HL-60/S4 (cell line): ENCODE data around the gene HAPSTR1.

ENCODE experiments used
- in situ Hi-C: fragments of 300-500 bp; cut with MboI; formaldehyde crosslinking; loops from 2 replicates; pipeline ENCODE4 v1.14.3; 2022; ENCODE audit warnings: low sequenced_read_pairs

Gene HAPSTR1

DNA sequence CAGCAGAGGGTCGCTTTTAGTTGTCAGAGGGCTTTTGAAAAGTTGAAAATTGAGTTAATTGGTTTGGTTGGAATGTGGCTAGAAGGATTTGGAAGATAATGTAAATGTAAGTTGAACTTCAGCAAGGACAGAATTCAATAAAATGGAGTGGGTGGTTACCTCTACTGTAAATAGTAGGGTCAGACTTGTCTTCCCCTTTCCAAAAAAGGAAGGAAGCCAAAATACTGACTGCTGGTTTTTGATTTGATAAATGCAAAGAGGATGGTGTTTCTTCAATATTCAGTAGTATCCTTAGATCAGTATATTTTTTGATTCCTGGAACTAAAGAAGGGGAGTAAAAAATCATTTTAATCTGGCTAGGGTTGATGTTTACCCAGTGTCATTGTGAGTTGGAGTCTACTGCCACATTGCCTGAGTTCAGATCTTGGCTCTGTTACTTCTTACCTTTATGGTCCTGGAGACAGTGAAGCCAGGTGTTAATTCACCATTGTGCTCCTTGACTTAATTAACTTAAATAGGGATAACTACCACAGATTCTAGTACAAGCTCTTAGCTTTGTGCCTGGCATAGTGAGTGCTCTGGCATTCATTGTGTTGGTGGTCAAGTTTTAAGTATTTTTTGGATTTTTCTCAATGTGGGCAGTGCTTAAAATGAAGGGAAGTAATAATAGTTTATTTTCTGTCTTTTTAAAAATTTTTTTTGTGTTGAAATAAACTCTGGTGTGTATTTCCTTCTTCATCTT is 4.4 kb downstream of the HAPSTR1 start:
- in situ Hi-C loops = no loop called here

DNA sequence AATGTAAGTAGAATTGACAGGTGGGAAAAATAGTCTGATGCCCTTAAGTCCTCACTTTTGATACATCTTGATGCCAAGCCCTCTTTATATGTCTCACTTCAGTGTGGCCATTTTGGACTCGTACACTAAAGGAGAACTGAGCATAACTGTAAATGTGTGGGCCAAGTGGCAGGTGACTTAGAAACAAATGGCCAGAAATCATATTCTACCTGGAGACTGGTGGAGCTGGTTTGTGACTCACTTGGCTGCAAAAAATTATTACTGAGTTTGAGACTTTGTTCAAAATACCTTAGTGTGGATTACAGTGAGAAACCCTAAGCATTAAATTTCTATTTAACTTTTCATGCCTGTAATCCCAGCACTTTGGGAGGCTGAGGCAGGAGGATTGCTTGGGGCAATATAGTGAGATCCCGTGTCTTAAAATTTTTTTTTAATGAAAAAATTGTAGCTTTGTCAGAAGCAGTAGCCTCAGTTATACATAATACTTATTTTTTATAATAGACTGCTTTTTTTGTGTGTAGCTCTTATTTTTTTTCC is 5.0 kb downstream of the HAPSTR1 start:
- in situ Hi-C loops = no loop called here

DNA sequence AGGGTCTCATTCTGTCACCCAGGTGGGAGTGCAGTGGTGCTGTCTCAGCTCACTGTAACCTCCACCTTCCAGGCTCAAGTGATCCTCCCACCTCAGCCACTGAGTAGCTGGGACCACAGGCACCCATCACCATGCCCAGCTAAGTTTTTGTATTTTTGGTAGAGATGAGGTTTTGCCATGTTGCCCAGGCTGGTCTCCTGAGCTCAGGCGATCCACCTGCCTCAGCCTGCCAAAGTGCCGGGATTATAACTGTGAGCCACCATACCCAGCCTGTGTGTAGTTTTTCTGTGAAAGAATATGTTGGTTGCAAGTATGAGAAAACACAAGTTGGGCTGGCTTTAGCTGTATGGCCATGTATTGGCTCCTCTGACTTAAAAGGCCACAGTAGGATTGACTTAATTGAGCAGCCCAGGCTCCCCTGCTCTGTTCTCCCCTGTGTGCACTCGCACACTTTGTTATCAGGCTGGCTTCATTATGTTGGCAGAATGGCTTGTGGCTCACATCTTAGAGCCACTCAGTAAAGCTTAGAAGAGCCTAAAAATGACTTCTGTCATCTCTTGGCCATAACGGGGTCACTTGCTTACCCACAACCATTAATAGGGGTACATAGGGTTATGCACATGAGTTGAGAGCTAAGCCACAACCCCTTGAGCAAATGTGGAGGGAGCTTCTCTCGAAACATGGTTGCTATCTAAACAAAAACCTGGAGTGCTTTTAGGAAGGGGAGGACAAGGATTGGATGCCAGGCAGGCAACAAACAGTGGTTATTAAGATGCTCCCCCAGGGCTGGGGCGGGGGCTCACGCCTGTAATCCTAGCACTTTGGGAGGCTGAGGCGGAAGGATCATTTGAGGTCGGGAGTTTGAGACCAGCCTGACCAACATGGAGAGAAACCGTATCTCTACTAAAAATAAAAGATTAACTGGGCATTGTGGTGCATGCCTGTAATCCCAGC is 6.1 kb downstream of the HAPSTR1 start:
- in situ Hi-C loops = no loop called here

DNA sequence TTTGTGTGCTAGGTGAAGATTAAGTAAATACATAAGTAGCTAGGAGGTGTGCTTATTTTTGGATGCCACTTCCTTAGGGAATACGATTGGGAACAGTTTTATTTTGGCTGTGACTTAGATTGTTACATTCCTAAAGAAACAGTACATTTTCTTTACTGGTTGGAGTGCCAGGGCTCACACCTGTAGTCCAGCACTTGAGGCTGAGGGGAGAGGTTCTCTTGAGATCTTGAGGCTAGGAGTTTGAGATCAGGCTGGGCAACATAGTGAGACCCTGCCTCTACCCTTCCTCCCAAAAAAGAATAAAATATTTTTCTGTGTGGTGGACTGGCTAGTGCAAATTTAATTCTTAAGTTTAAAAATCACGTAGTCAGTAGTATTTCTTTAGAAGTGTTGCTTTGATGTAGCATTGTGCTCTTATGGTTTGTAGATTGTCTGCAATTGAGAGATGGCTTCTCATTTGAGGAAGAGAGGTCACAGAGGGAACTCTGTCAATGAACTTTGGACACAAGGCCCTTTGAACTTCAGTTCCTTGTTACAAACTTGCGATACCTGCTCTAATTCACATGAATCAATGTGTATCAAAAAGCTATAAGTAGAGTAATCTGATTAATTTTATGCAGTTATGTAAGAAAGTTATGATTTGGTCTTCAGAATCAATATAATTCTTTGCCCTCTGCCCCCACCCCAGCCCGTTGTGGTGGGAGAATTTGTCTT is 7.1 kb downstream of the HAPSTR1 start:
- in situ Hi-C loops = no loop called here

- in situ Hi-C loops = no loop called here
Measured at GRCh38 chr16:9099131-9099625, 7.7 kb downstream of the HAPSTR1 start.

- in situ Hi-C loops = no loop called here
Measured at GRCh38 chr16:9102379-9102778, 10.9 kb downstream of the HAPSTR1 start.

DNA sequence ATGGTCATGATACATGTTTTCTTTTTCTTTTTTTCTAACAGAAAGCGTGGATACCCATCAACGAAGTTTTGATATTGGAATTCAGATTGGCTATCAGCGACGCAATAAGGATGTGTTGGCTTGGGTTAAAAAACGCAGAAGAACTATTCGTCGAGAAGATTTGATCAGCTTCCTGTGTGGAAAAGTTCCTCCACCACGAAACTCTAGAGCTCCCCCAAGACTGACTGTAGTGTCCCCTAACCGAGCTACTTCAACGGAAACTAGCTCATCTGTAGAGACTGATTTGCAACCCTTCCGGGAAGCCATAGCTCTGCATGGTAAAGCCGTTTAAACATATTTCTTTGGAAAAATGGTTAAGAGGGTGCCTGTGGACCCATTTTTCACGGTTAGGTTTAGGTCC is 11.5 kb downstream of the HAPSTR1 start:
- in situ Hi-C loops = no loop called here

DNA sequence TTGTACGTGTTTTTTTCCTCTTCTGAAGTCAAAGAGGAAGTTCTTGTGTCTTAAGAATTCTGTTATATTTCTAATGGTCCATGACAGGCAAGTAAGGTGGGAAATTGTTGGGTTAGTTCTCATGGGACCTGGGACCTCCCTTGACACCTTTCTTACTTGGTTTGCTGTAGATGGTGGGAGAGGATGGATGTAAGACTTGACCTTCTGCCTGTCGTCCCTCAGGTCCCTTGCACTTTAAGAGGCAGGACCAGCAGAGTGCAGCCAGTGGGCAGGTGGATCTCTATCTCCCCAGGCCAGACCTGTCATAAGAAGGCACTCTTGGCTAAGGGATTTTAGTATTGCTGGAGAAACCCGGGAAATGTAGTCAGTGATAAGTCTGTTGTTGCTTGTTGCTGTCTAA is 12.1 kb downstream of the HAPSTR1 start:
- in situ Hi-C loops = no loop called here

- in situ Hi-C loops = no loop called here
Measured at GRCh38 chr16:9105189-9105588, 13.7 kb downstream of the HAPSTR1 start.

GRCh38 chr16:9107025-9107970 is 15.9 kb downstream of the HAPSTR1 start:
- in situ Hi-C loops = no loop called here

DNA sequence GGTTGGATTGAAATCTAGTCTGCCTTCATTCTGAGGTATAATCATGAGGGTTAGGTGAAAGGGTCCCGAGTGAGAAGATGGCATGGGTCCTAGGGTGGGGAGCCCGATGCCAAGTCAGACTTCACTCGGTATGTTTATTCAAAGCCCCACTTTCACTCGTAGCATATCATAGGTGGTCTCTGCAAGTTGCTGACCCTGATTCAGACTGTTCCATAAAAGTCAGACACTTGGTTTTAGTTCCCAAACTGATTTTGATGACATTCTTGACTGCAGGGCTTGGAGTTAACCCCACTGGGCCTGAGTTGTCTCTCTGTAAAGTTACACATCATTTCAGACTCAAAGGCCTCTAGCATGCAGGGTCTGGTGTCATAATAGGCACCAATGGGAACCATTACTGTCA is 17.8 kb downstream of the HAPSTR1 start:
- in situ Hi-C loops = no loop called here

DNA sequence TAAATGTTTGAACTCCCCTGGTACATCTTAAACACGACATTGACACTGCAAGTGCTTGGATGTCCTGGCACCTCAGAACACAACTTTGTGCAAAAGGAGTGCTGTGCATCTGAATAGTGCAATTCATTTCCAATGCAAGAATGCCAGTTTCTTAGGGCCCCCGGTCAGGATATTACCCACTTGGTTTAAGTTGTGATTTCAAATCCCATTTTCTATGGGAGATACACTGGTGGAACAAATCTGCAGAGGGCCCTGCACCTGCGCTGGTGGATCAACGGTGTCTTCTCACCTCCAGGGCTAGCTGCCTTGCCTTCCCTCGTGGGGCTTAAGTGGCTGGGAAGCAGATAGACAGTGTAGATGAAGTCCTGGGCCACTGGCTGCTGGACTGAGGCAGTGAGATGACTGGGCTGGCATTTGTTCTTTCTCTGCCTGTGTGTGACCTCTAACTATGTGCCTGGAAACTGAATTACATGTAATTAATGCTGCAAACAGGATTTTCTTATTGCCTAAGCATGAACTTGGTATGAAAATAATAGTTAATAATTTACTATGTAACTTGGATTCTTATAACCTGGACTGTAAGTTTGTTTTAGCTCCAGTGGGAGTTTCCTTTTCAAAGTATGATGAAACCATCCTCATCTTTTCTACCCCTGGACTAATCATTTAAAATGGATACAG is 20.9 kb downstream of the HAPSTR1 start:
- in situ Hi-C loops = no loop called here

DNA sequence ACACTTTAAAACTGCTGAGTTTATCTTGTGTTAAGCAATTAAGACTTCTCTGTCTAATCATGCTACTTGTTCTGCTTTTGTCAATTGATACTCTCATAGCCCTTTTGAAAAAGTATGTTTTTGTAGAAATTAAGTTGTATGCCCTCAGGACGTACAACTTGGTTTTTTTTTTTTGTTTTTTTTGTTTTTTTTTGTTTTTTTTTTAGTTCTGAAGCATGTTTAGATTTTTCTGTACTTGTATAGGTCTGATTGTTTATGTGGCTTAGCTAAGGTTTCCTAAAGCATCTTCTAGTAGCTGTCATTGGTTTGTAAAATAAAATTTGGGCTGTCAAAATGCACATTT is 21.4 kb downstream of the HAPSTR1 start:
- in situ Hi-C loops = no loop called here

DNA sequence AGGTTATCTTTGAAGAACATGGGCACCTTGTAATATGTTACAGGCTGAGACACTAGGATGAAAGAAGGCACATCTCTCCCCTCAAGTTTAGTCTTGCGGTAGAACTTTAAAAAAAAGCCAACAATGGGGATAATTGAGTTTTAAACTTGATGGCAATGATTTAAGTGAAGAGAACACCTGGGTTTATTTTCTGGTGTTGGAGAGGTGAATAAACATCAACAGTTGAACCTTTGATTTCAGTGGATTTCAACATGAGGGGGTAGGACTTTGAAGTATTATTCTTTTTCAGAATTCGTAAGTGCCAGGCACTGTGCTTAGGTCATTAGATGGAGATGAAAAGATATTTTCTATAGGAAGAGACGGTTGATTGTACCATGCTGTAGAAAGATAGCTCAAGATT is 22.3 kb downstream of the HAPSTR1 start:
- in situ Hi-C loops = no loop called here

GRCh38 chr16:9114112-9114511 is 22.7 kb downstream of the HAPSTR1 start:
- in situ Hi-C loops = no loop called here

DNA sequence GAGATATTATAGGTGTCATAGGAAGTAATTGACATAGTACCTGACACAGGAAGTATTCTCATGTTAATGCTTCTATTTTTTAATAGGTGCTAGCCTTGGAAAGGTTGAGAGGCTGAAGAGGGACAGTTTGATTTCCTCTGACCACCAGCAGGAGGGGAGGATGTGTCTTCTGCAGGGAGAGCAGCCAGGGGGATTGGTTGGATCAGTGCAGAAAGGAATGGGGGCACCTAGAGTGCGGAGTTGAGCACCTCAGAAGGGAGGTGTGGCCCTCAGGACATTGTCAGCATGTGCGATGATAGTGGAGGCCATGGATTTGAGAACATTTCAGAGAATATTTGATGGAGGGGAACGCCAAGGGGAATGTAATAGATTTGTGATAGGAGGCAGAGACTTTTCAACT is 23.4 kb downstream of the HAPSTR1 start:
- in situ Hi-C loops = no loop called here

DNA sequence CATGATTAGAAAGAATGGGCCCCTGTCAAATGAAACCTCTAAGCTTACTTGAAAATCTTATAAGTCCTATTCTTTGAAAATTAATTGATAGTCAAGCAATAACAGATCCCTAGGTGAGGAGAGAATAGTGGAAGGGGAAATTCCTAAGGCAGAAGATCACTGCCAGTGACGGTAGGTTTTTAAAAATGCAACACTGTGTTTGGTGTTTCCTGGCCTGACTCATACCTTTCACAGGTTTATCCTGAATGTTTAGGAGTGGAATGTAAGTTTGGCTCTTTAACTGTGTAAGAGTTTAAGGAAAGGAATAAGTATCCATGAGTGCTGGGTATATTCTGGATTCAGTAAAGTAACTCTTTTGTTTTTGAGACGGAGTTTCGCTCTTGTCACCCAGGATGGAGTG is 23.8 kb downstream of the HAPSTR1 start:
- in situ Hi-C loops = no loop called here

GRCh38 chr16:9116141-9116540 is 24.7 kb downstream of the HAPSTR1 start:
- in situ Hi-C loops = no loop called here

DNA sequence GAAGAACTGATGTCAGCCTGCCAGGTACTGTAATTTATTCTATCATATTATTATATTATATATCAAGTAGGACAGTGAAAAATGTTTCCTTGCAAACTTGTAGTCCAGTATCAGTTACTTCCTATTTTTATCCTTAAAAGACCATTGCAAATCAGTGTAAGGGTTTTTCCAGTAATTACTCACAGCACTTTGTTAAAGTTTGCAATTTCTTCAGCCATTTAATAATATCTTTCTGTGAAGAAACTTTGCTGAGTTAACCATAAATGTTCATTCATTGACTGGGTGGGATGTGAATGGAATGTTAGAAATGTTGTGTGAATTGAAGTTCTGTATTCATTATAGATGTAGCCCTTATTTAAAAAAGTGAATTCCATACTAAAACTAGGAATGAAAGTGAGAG is 26.7 kb downstream of the HAPSTR1 start:
- in situ Hi-C loops = no loop called here
